Measurements from ENCODE around the gene ATG13. TPM values are rescaled to one million over a fixed set of nuclear protein-coding genes. Genes with fewer than 3 reads are reported as not detected.
A peak's percentile ranks its signal among the peaks of the same experiment; 100 is the strongest.

Gene ATG13
- total RNA-seq, 2 experiments from 2014 or later, result 70.4 to 72.1 TPM

DNA sequence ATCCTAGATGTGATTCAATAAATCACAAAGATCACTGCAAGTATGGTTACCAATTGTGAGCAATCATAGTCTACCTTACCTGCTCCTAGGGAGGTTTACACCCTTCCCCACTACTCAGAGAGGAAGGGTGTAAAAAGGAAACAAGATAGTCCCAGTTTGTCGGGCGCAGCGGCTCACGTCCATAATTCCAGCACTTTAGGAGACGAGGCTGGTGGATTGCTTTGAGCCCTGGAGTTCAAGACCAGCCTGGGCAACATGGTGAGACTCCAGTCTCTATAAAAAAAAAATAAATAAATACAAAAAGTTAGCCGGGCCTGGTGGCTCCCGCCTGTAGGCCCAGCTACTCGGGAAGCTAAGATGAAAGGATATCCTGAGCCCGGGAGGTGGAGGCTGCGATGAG is 22.6 kb upstream of the ATG13 start:
- DNase-seq, result no peak
- H3K4me3 Mint-ChIP-seq, result no peak overlapping the region

GRCh38 chr11:46597155-46597554 is 20.2 kb upstream of the ATG13 start:
- H3K4me3 Mint-ChIP-seq, result no peak overlapping the region
- H3K27me3 Mint-ChIP-seq, result no peaks in the 10 kb centered on the region
- POLR2A ChIA-PET, result no interaction called here
- CTCF ChIA-PET, result interaction anchor here (1.4 kb wide), 1 partner anchor 21 kb away, joined by 5 read pairs; the partner anchor contains the start of gene ATG13
- H3K36me3 Mint-ChIP-seq (ENCODE audit: low read depth), result peaks cover 5% of the 10 kb centered on the region
- H3K9me3 Mint-ChIP-seq, result no peaks in the 10 kb centered on the region
- no peak overlapping the region for H3K27ac Mint-ChIP-seq
- H3K4me1 Mint-ChIP-seq, result peaks cover 32% of the 10 kb centered on the region
- no peak for DNase-seq

More for the DNA sequence above, 22.6 kb upstream of the ATG13 start:
- Mint-ChIP-seq H3K4me1 (peaks cover 48% of the 10 kb centered on the region), H3K27me3 (no peaks in the 10 kb centered on the region), H3K36me3 (ENCODE audit: low read depth) (peaks cover 11% of the 10 kb centered on the region), H3K9me3 (no peaks in the 10 kb centered on the region), H3K27ac (no peak overlapping the region)
- CTCF ChIA-PET, result interaction anchor here (0.7 to 1.6 kb wide), 2 partner anchors 77 to 187 kb away, joined by 3 to 5 read pairs; no protein-coding TSS in a partner anchor
- POLR2A ChIA-PET, result interaction anchor here (1.3 to 2.0 kb wide), 8 partner anchors 17 to 250 kb away, joined by 3 to 43 read pairs (median 12); partner anchors contain the start of genes ARHGAP1, ATG13, HARBI1 and ZNF408

DNA sequence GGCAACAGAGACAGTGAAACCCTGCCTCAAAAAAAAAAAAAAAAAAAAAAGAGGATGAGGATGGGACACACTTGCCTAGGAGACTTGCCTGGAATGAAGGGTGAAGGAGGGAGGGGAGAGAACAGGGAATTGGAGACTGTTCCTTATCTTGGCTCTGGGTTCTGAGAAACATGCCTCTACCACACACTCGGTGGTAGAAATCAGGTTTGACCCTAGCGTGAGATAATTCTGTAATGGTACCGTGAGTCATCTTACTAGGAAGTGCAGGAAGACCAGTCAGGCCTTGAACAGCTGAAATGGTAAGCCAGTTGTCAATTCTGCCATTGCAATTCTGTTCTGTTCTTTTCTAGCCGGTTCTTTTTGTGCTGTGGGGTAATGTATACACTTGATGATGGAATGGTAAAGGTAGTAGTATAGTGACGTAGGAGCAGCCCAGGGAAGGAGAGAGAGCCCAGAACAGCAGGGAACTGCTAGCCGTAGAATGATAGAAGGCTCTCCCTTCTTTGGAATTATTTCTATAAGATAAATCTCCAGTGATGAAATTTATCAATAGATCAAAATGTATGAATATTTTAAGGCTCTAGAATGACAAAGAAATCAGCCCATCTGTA is 19.6 kb upstream of the ATG13 start:
- CTCF ChIA-PET, result no interaction called here

GRCh38 chr11:46599340-46600193 is 17.8 kb upstream of the ATG13 start:
- Mint-ChIP-seq H3K4me3 (no peak overlapping the region), H3K27ac (no peak overlapping the region), H3K9me3 (no peaks in the 10 kb centered on the region), H3K36me3 (ENCODE audit: low read depth) (no peaks in the 10 kb centered on the region), H3K27me3 (no peaks in the 10 kb centered on the region), H3K4me1 (peaks cover 15% of the 10 kb centered on the region)
- ChIA-PET POLR2A (interaction anchor here (1.4 kb wide), 1 partner anchor 17 kb away, joined by 5 read pairs; the partner anchor contains the start of gene HARBI1), CTCF (interaction anchor here (0.6 to 1.8 kb wide), 6 partner anchors 8 to 181 kb away, joined by 3 to 6 read pairs (median 3); partner anchors contain the start of gene HARBI1)
- DNase-seq, result no peak

More for the DNA sequence above, 19.6 kb upstream of the ATG13 start:
- H3K27me3 Mint-ChIP-seq, result no peaks in the 10 kb centered on the region
- no peak for DNase-seq
- H3K36me3 Mint-ChIP-seq (ENCODE audit: low read depth), result peaks cover 5% of the 10 kb centered on the region
- H3K4me1 Mint-ChIP-seq, result peaks cover 26% of the 10 kb centered on the region
- H3K27ac Mint-ChIP-seq, result peak overlapping the region; percentile 44
- no peaks in the 10 kb centered on the region for H3K9me3 Mint-ChIP-seq
- no peak overlapping the region for H3K4me3 Mint-ChIP-seq
- POLR2A ChIA-PET, result no interaction called here

- no peak for DNase-seq
- H3K27me3 Mint-ChIP-seq, result no peaks in the 10 kb centered on the region
- no peak overlapping the region for H3K27ac Mint-ChIP-seq
- POLR2A ChIA-PET, result interaction anchor here (1.4 kb wide), 1 partner anchor 16 kb away, joined by 5 read pairs; the partner anchor contains the start of gene HARBI1
- CTCF ChIA-PET, result interaction anchor here (0.8 to 1.8 kb wide), 3 partner anchors 7 to 110 kb away, joined by 3 to 6 read pairs (median 3); partner anchors contain the start of gene HARBI1
- no peaks in the 10 kb centered on the region for H3K36me3 Mint-ChIP-seq (ENCODE audit: low read depth)
- H3K4me3 Mint-ChIP-seq, result no peak overlapping the region
- peaks cover 14% of the 10 kb centered on the region for H3K4me1 Mint-ChIP-seq
- H3K9me3 Mint-ChIP-seq, result no peaks in the 10 kb centered on the region
These were observed 17.0 kb upstream of the ATG13 start for GRCh38 chr11:46600194-46600960.

- CTCF ChIA-PET, result no interaction called here
- H3K27ac Mint-ChIP-seq, result no peak overlapping the region
- DNase-seq, result no peak
- H3K36me3 Mint-ChIP-seq (ENCODE audit: low read depth), result no peaks in the 10 kb centered on the region
- no peaks in the 10 kb centered on the region for H3K9me3 Mint-ChIP-seq
- peaks cover 14% of the 10 kb centered on the region for H3K4me1 Mint-ChIP-seq
- POLR2A ChIA-PET, result no interaction called here
- no peak overlapping the region for H3K4me3 Mint-ChIP-seq
- H3K27me3 Mint-ChIP-seq, result no peaks in the 10 kb centered on the region
These were observed 16.2 kb upstream of the ATG13 start for GRCh38 chr11:46601129-46601528.

DNA sequence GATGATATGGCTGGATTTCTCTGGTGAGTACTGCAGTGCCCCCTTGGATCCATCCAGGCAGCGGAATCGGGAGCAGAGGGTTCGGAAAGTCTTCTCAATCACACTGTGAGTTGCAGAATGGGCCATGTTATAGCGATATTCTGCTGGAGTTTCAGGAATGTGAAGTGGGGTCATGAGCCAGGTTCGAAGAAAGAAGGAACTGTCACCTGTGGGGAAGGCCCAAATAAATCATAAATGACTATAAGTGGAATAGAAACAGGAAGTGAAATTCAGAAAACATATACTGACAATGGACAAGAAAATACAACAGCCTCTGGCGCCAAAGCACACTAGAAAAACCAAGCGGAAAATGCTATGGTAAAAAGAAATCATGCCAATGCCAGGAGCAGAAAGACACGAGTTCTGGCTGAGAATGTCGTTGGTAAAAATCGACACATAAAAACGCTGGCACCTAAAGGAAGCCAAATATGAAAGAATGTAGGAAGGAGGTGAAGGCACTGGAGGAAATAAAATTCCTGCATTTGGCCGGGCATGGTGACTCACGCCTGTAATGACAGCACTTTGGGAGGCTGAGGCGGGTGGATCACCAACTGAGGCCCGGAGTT is 13.5 kb upstream of the ATG13 start:
- ChIA-PET CTCF (no interaction called here), POLR2A (no interaction called here)
- no peaks in the 10 kb centered on the region for H3K27me3 Mint-ChIP-seq
- no peak for DNase-seq
- peaks cover 4% of the 10 kb centered on the region for H3K4me1 Mint-ChIP-seq
- no peak overlapping the region for H3K4me3 Mint-ChIP-seq
- no peaks in the 10 kb centered on the region for H3K36me3 Mint-ChIP-seq (ENCODE audit: low read depth)
- H3K27ac Mint-ChIP-seq, result no peak overlapping the region
- no peaks in the 10 kb centered on the region for H3K9me3 Mint-ChIP-seq

DNA sequence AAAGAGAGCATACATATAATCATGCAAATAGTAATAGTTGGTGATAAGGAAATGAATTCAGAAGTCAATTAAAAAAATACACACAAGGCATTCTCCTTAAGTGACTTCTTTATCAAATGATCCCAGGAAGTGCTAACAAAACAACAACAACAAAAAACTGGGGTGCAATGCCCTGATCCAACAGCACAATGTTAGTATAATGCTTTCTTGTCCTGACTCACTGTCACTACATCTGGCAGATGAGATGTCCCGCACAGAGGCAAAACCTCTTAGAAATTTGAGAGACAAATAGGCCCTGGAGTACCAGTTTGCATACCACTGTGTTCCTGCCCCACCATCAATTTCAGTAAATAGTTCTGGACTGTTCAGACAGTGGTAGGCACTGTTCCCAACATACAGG is 12.6 kb upstream of the ATG13 start:
- Mint-ChIP-seq H3K4me1 (peaks cover 4% of the 10 kb centered on the region), H3K36me3 (ENCODE audit: low read depth) (no peaks in the 10 kb centered on the region), H3K4me3 (no peak overlapping the region), H3K9me3 (no peaks in the 10 kb centered on the region), H3K27me3 (no peaks in the 10 kb centered on the region), H3K27ac (no peak overlapping the region)
- DNase-seq, result no peak
- POLR2A ChIA-PET, result no interaction called here
- CTCF ChIA-PET, result interaction anchor here (0.5 kb wide), 1 partner anchor 12 kb away, joined by 4 read pairs; the partner anchor contains the start of genes ATG13 and HARBI1

- H3K27ac Mint-ChIP-seq, result no peak overlapping the region
- ChIA-PET CTCF (interaction anchor here (0.6 to 0.7 kb wide), 2 partner anchors 8 to 10 kb away, joined by 3 read pairs; partner anchors contain the start of genes ATG13 and HARBI1), POLR2A (interaction anchor here (1.0 to 1.2 kb wide), 2 partner anchors 9 to 14 kb away, joined by 6 to 7 read pairs; partner anchors contain the start of gene AMBRA1)
These were observed 9.8 kb upstream of the ATG13 start for GRCh38 chr11:46607516-46607915.

GRCh38 chr11:46609386-46609785 is 8.0 kb upstream of the ATG13 start:
- DNase-seq, result no peak
- Mint-ChIP-seq H3K9me3 (no peaks in the 10 kb centered on the region), H3K27ac (no peak overlapping the region), H3K4me1 (peaks cover 9% of the 10 kb centered on the region), H3K4me3 (no peak overlapping the region), H3K27me3 (no peaks in the 10 kb centered on the region), H3K36me3 (ENCODE audit: low read depth) (no peaks in the 10 kb centered on the region)
- CTCF ChIA-PET, result interaction anchor here (0.7 kb wide), 1 partner anchor 258 kb away, joined by 4 read pairs; no protein-coding TSS in a partner anchor
- POLR2A ChIA-PET, result interaction anchor here (0.6 kb wide), 1 partner anchor 16 kb away, joined by 3 read pairs; no protein-coding TSS in a partner anchor

More at GRCh38 chr11:46607516-46607915, 9.8 kb upstream of the ATG13 start:
- no peaks in the 10 kb centered on the region for H3K27me3 Mint-ChIP-seq
- no peak overlapping the region for H3K4me3 Mint-ChIP-seq
- H3K4me1 Mint-ChIP-seq, result peaks cover 11% of the 10 kb centered on the region
- H3K36me3 Mint-ChIP-seq (ENCODE audit: low read depth), result no peaks in the 10 kb centered on the region
- DNase-seq, result no peak
- no peaks in the 10 kb centered on the region for H3K9me3 Mint-ChIP-seq

DNA sequence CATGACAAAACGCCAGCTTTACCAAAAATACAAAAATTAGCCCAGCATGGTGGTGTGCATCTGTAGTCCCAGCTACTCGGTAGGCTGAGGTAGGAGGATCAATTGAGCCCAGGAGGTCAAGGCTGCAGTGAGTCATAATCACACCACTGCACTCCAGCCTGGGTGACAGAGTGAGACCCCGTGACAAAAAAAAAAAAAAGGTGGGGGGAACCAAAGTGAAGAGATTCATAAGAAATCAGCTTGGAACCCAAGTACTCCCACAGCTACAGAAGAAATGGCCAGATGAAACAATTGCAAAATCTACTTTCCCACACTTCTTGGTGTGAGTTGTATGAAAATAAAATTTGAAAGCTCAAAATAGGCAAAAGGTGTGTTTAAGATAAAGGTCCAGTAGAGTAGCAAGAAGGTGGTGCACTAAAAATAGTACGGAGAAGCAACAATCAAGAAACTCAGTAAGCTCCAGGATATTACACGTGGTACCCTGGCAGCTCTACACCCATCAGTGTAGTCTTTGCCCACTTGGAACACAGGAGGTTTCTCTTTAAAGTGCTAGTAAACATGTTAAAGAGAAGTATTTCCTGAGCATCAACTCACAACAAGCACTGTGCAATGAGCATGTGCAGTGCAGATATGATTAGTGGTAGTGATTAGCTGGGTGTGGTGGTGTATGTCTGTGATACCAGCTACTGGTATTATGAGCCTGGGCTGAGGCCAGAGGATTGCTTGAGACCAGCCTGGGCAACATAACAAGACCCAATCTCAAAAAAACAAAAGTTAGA is 5.6 kb upstream of the ATG13 start:
- POLR2A ChIA-PET, result interaction anchor here (1.4 to 1.9 kb wide), 2 partner anchors 18 to 19 kb away, joined by 8 to 14 read pairs; partner anchors contain the start of gene AMBRA1
- H3K36me3 Mint-ChIP-seq (ENCODE audit: low read depth), result no peaks in the 10 kb centered on the region
- H3K27ac Mint-ChIP-seq, result no peak overlapping the region
- CTCF ChIA-PET, result interaction anchor here (0.6 to 1.9 kb wide), 8 partner anchors 18 to 122 kb away, joined by 3 to 5 read pairs (median 4); partner anchors contain the start of gene AMBRA1
- peaks cover 25% of the 10 kb centered on the region for H3K4me1 Mint-ChIP-seq
- no peaks in the 10 kb centered on the region for H3K9me3 Mint-ChIP-seq
- no peak overlapping the region for H3K4me3 Mint-ChIP-seq
- H3K27me3 Mint-ChIP-seq, result no peaks in the 10 kb centered on the region
- no peak for DNase-seq

Data from activated CD4-positive, alpha-beta memory T cell treated with anti-CD3 and anti-CD28 coated beads, Interleukin-2, amount 10 ng/mL, durations not matched to agents 7 days and 5 days (primary cell).